ENCODE results near the gene BLM.
A peak's percentile ranks its signal among the peaks of the same experiment; 100 is the strongest.

- peak; percentile 45; the same call in 1 of the 2 replicates for TF ChIP-seq CTCF (conservative IDR thresholded peaks at IDR 0.05; ENCODE audit: low read depth, low read length)
- TF ChIP-seq EZH2 (IDR thresholded peaks at IDR 0.05; ENCODE audit: borderline replicate concordance, low read depth, low read length, poor library complexity, severe bottlenecking) = no peak
Measured at GRCh38 chr15:90716976-90717821, at the start of gene BLM.
